ENCODE results near the gene NCAM1. TPM values are rescaled to one million over a fixed set of nuclear protein-coding genes. Genes with fewer than 3 reads are reported as not detected.

The NCAM1 gene
- polyA plus RNA-seq, 1 donor (not counting 4 experiments of a cell fraction or from before 2014, with no cell fraction given) = 0.04 TPM

GRCh38 chr11:113276466-113276865 lies 315.2 kb downstream of the NCAM1 start:
- no peak overlapping the region for H3K9ac ChIP-seq (ENCODE audit: control insufficient read depth, extremely low read depth, insufficient read depth, low read length)
- FAIRE-seq = no peak

DNA sequence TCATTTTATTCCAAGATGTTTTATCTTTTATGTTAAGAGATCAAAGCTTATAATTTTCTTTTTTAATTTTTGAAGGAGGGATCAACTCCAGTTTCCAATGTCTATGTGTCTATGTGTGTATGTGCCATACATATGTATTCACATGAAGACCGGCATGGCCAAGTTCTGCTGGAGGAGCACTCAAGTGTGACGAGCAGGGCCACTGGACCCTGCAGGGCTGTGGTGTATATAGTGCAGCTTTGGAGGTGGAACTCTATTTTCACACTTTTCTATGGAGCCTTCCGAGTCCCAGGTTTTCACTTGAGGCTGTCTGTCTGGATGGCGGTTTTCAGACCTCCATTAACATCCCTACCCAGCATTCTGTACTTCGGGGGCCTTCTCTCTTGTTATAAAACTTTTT lies 316.7 kb downstream of the NCAM1 start:
- dilution Hi-C loops (cut with MboI; ENCODE audit: extremely low pct_ligation_motif_present, low sequenced_read_pairs) = no loop called here
- TF ChIP-seq EZH2 (IDR thresholded peaks at IDR 0.05; ENCODE audit: low read length) = no peak
- TF ChIP-seq CTCF (optimal IDR thresholded peaks at IDR 0.05 in 1 of 3, IDR thresholded peaks at IDR 0.05 in 1 of 3, conservative IDR thresholded peaks at IDR 0.05 in 1 of 3; ENCODE audit: extremely low read depth in 1 of 3, insufficient read depth in 2 of 3, low read length in 3 of 3) = no peak
- no peaks in the 10 kb centered on the region for H3K27me3 ChIP-seq (ENCODE audit: control insufficient read depth, extremely low read depth, insufficient read depth, low read length)
- H3K79me2 ChIP-seq (ENCODE audit: control insufficient read depth, insufficient read depth, low read length) = no peaks in the 10 kb centered on the region
- H3K4me3 ChIP-seq (ENCODE audit: control insufficient read depth in 2 of 3, extremely low read depth in 1 of 3, insufficient read depth in 2 of 3, low read depth in 1 of 3, low read length in 3 of 3) = no peak overlapping the region
- no peak overlapping the region for H3K4me2 ChIP-seq (ENCODE audit: control insufficient read depth, extremely low read depth, insufficient read depth, low read depth, low read length)
- no peaks in the 10 kb centered on the region for H3K4me1 ChIP-seq (ENCODE audit: control insufficient read depth, extremely low read depth, insufficient read depth, low read length)
- no peak for DNase-seq (ENCODE audit: low read depth, low spot score)
- no peak overlapping the region for H3K27ac ChIP-seq (ENCODE audit: control insufficient read depth, insufficient read depth, low read length)
- no peaks in the 10 kb centered on the region for H3K36me3 ChIP-seq (ENCODE audit: control insufficient read depth in 2 of 2, extremely low read depth in 1 of 2, insufficient read depth in 2 of 2, low read length in 2 of 2)
- no peak overlapping the region for H2AFZ ChIP-seq (ENCODE audit: control insufficient read depth, low read length)
- FAIRE-seq = no peak
- no peaks in the 10 kb centered on the region for H3K9me3 ChIP-seq (ENCODE audit: control insufficient read depth, low read depth, low read length)
- H4K20me1 ChIP-seq (ENCODE audit: control insufficient read depth, extremely low read depth, insufficient read depth, low read length) = no peaks in the 10 kb centered on the region
- H3K9ac ChIP-seq (ENCODE audit: control insufficient read depth, extremely low read depth, insufficient read depth, low read length) = no peak overlapping the region
- no peaks in the 10 kb centered on the region for H3K9me1 ChIP-seq (ENCODE audit: control insufficient read depth, extremely low read depth, insufficient read depth, low read length)

More at GRCh38 chr11:113276466-113276865, 315.2 kb downstream of the NCAM1 start:
- Histone ChIP-seq H3K4me2 (ENCODE audit: control insufficient read depth, extremely low read depth, insufficient read depth, low read depth, low read length) (no peak overlapping the region), H3K4me3 (ENCODE audit: control insufficient read depth in 2 of 3, extremely low read depth in 1 of 3, insufficient read depth in 2 of 3, low read depth in 1 of 3, low read length in 3 of 3) (no peak overlapping the region), H3K4me1 (ENCODE audit: control insufficient read depth, extremely low read depth, insufficient read depth, low read length) (no peaks in the 10 kb centered on the region), H2AFZ (ENCODE audit: control insufficient read depth, low read length) (no peak overlapping the region), H3K36me3 (ENCODE audit: control insufficient read depth in 2 of 2, extremely low read depth in 1 of 2, insufficient read depth in 2 of 2, low read length in 2 of 2) (no peaks in the 10 kb centered on the region), H4K20me1 (ENCODE audit: control insufficient read depth, extremely low read depth, insufficient read depth, low read length) (no peaks in the 10 kb centered on the region), H3K27me3 (ENCODE audit: control insufficient read depth, extremely low read depth, insufficient read depth, low read length) (no peaks in the 10 kb centered on the region), H3K79me2 (ENCODE audit: control insufficient read depth, insufficient read depth, low read length) (no peaks in the 10 kb centered on the region), H3K9me3 (ENCODE audit: control insufficient read depth, low read depth, low read length) (no peaks in the 10 kb centered on the region), H3K9me1 (ENCODE audit: control insufficient read depth, extremely low read depth, insufficient read depth, low read length) (no peaks in the 10 kb centered on the region), H3K27ac (ENCODE audit: control insufficient read depth, insufficient read depth, low read length) (no peak overlapping the region)
- TF ChIP-seq EZH2 (IDR thresholded peaks at IDR 0.05; ENCODE audit: low read length) (no peak), CTCF (optimal IDR thresholded peaks at IDR 0.05 in 1 of 3, IDR thresholded peaks at IDR 0.05 in 1 of 3, conservative IDR thresholded peaks at IDR 0.05 in 1 of 3; ENCODE audit: extremely low read depth in 1 of 3, insufficient read depth in 2 of 3, low read length in 3 of 3) (no peak)
- DNase-seq (ENCODE audit: low read depth, low spot score) = no peak
- dilution Hi-C loops (cut with MboI; ENCODE audit: extremely low pct_ligation_motif_present, low sequenced_read_pairs) = no loop called here
